Gastroesophageal sphincter (tissue), 4 donors: Measurements from ENCODE around the gene TM4SF5. TPM values are rescaled to one million over a fixed set of nuclear protein-coding genes. Genes with fewer than 3 reads are reported as not detected.

Experiments used
- ATAC-seq: fragments of 150-250 bp; one replicate; pipeline ENCODE4 v1.9.1; 2016; ENCODE audit warnings: mild to moderate bottlenecking, moderate library complexity
- H3K27ac ChIP-seq, 4 donors: fragments of 200-600 bp; sonication (generic) in 3 of 4; 1 replicate in 3 of 4; 2 replicates in 1 of 4; pipeline ENCODE4 v1.5.1; 2016 to 2019
- H3K27me3 ChIP-seq: fragments of 200-600 bp; sonication (generic); one replicate; pipeline ENCODE4 v1.5.1; 2019
- H3K36me3 ChIP-seq, 2 donors: fragments of 200-600 bp; sonication (generic); one replicate each; pipeline ENCODE4 v1.5.1; 2019; ENCODE audit warnings: control low read depth in 1 of 2
- H3K4me1 ChIP-seq, 3 donors: fragments of 200-600 bp; sonication (generic); 1 replicate in 2 of 3; 2 replicates in 1 of 3; pipeline ENCODE4 v1.5.1; 2016 to 2019; ENCODE audit warnings: control low read depth in 2 of 3
- H3K4me3 ChIP-seq, 2 donors: fragments of 200-600 bp; sonication (generic); one replicate each; pipeline ENCODE4 v1.5.1; 2019; ENCODE audit warnings: mild to moderate bottlenecking in 1 of 2, moderate library complexity in 1 of 2
- H3K9me3 ChIP-seq, 3 donors: fragments of 200-600 bp; sonication (generic); one replicate each; pipeline ENCODE4 v1.5.1; 2017 to 2019; ENCODE audit warnings: control low read depth in 2 of 3
- EP300 ChIP-seq: sonication (generic); formaldehyde crosslinking; IDR thresholded peaks from one replicate; pipeline ENCODE4 v1.6.1; 2017; ENCODE audit warnings: antibody characterized with exemption, mild to moderate bottlenecking
- POLR2A ChIP-seq, 2 donors: fragments of 450-650 bp; IDR thresholded peaks; one replicate each; pipeline ENCODE4 v1.6.1; 2017; ENCODE audit warnings: antibody characterized with exemption in 2 of 2, mild to moderate bottlenecking in 2 of 2, moderate library complexity in 1 of 2
- POLR2AphosphoS5 ChIP-seq: sonication (generic); formaldehyde crosslinking; IDR thresholded peaks from one replicate; pipeline ENCODE4 v1.6.1; 2017; ENCODE audit warnings: antibody characterized with exemption
- WGBS, 2 donors: methylation state at CpG; one replicate each; pipeline ENCODE4 v1.1.5; 2018; ENCODE audit warnings: low coverage in 1 of 2; 5-methylcytosine and 5-hydroxymethylcytosine counted together
- total RNA-seq, 4 donors: library from RNA; depleted of rRNA; stranded (reverse); fragments of >200 nt; gene quantifications; one replicate each; pipeline ENCODE4 v1.1.0, GENCODE V29; 2016
- TF ChIP-seq, protein P1 (sequence below), 4 experiments: fragments of 200-600 bp in 2 of 4; fragments of 450-650 bp in 2 of 4; sonication (generic) in 1 of 4; IDR thresholded peaks; one replicate each; pipeline ENCODE4 v1.5.1; 2017 to 2019; ENCODE audit warnings: antibody characterized with exemption in 4 of 4, mild to moderate bottlenecking in 2 of 4, moderate library complexity in 2 of 4

Gene TM4SF5
- total RNA-seq, 4 donors from 2014 or later, result not detected

DNA sequence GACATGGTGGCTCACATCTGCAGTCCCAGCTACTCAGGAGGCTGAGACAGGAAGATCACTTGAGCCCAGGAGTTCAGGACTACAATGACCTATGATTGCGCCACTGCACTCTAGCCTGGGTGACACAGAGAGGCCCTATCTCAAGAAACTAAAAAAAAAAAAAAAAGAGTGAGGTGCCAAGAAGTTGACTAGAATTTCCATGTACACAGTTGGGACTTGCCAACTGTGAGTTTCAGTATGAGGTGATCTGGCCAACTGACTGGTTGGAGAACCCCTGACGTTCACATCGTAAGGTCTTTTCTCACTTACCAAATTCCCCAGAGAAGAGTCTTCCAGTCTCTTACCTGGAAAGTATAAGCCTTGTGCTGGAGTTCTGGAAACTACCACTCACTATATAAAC lies 43.6 kb upstream of the TM4SF5 start:
- 33 to 40% methylated on average over 2 of the region's 3 CpGs for WGBS, 2 donors

DNA sequence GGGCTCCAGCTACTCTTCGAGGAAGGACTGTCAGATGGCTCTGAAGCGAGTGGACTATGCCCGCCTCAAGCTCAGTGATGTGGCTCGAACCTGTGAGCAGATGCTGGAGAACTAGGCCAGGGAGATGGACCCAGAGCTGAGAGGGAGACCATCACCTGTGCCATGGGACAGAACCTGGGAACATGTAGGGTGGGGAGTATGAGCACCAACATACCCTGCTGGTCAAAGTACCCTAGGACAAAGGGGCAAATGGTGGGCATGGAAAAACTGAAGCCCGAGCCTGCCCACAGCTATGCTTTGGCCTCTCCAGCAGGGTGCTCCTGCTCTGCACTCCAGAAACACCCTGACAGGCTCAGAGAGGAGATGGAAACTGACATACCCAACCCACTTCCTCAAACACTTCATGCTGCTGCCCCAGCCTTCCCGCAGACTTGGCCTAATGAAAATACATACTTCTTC lies 38.6 kb upstream of the TM4SF5 start:
- H3K27me3 ChIP-seq, result no peaks in the 10 kb centered on the region
- peaks cover 0 to 24% (median 0%) of the 10 kb centered on the region in 3 donors for H3K4me1 ChIP-seq
- peaks cover 0 to 11% of the 10 kb centered on the region in 2 donors for H3K36me3 ChIP-seq
- peak overlapping the region in 1 of 4 donors; percentile 56 for H3K27ac ChIP-seq
- WGBS, 2 donors, result 61 to 69% methylated on average over 2 to 4 of the region's 6 CpGs
- no peak for ATAC-seq
- no peak for TF ChIP-seq POLR2AphosphoS5
- TF ChIP-seq, protein P1, sequence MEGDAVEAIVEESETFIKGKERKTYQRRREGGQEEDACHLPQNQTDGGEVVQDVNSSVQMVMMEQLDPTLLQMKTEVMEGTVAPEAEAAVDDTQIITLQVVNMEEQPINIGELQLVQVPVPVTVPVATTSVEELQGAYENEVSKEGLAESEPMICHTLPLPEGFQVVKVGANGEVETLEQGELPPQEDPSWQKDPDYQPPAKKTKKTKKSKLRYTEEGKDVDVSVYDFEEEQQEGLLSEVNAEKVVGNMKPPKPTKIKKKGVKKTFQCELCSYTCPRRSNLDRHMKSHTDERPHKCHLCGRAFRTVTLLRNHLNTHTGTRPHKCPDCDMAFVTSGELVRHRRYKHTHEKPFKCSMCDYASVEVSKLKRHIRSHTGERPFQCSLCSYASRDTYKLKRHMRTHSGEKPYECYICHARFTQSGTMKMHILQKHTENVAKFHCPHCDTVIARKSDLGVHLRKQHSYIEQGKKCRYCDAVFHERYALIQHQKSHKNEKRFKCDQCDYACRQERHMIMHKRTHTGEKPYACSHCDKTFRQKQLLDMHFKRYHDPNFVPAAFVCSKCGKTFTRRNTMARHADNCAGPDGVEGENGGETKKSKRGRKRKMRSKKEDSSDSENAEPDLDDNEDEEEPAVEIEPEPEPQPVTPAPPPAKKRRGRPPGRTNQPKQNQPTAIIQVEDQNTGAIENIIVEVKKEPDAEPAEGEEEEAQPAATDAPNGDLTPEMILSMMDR (IDR thresholded peaks at IDR 0.05), result peak in 1 of 4 experiments; percentile 16
- H3K9me3 ChIP-seq, result no peaks in the 10 kb centered on the region
- H3K4me3 ChIP-seq, result no peak overlapping the region

More for the DNA sequence above, 43.6 kb upstream of the TM4SF5 start:
- TF ChIP-seq POLR2A (IDR thresholded peaks at IDR 0.05) (no peak), POLR2AphosphoS5 (no peak), EP300 (no peak)
- TF ChIP-seq, protein P1 (IDR thresholded peaks at IDR 0.05), result no peak
- no peak overlapping the region for H3K27ac ChIP-seq
- no peaks in the 10 kb centered on the region for H3K27me3 ChIP-seq
- H3K4me1 ChIP-seq, result peaks cover 0 to 23% (median 0%) of the 10 kb centered on the region in 3 donors
- H3K4me3 ChIP-seq, result no peak overlapping the region
- no peak for ATAC-seq
- no peaks in the 10 kb centered on the region for H3K9me3 ChIP-seq
- peaks cover 0 to 3% of the 10 kb centered on the region in 2 donors for H3K36me3 ChIP-seq

- 84% methylated on average over 5 of the region's 8 CpGs; no CpG with 5 or more reads in 1 of the 2 donors for WGBS, 2 donors
- Histone ChIP-seq H3K27ac (no peak overlapping the region), H3K9me3 (no peaks in the 10 kb centered on the region), H3K27me3 (no peaks in the 10 kb centered on the region), H3K36me3 (peaks cover 0 to 11% of the 10 kb centered on the region in 2 donors), H3K4me3 (no peak overlapping the region), H3K4me1 (peaks cover 0 to 38% (median 2%) of the 10 kb centered on the region in 3 donors)
- no peak for TF ChIP-seq EP300
- TF ChIP-seq, protein P1 (IDR thresholded peaks at IDR 0.05), result no peak
- TF ChIP-seq POLR2A (IDR thresholded peaks at IDR 0.05), result no peak
- TF ChIP-seq POLR2AphosphoS5, result no peak
- ATAC-seq, result no peak
Observed at GRCh38 chr17:4734857-4735475, 36.7 kb upstream of the TM4SF5 start.

- Histone ChIP-seq H3K4me3 (no peak overlapping the region), H3K27me3 (no peaks in the 10 kb centered on the region), H3K36me3 (peaks cover 0 to 11% of the 10 kb centered on the region in 2 donors), H3K4me1 (peaks cover 0 to 34% (median 2%) of the 10 kb centered on the region in 3 donors), H3K9me3 (no peaks in the 10 kb centered on the region), H3K27ac (no peak overlapping the region)
- 65 to 69% methylated on average over 6 to 9 of the region's 9 CpGs for WGBS, 2 donors
- TF ChIP-seq POLR2A (IDR thresholded peaks at IDR 0.05), result no peak
- TF ChIP-seq, protein P1 (IDR thresholded peaks at IDR 0.05), result no peak
- ATAC-seq, result no peak
Observed at GRCh38 chr17:4735876-4736651, 35.6 kb upstream of the TM4SF5 start.
